ENCODE results near the gene SS18.

SS18 gene

DNA sequence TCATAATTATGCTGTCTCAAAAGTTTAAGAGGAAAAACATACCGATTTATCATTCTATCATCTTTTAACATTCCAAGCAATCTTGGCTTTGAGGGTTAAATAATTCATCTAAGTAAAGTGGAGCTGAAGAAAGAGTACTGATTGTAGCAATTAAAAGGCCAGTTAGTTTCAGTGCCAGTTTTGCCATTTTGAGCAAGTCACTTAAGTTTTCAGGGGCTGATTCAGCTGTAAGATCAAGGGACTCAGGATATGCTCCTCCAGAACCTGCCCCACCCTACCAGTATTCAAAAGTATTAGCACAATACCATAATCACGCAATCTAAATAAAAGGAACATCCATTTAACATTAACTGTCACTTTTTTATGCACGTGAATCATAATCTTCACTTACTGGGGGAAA, 1.9 kb downstream of the SS18 start:
- DNase-seq (ENCODE audit: insufficient read length, low spot score) (no peak), FAIRE-seq (peak; percentile 81)
- TF ChIP-seq, protein P1, sequence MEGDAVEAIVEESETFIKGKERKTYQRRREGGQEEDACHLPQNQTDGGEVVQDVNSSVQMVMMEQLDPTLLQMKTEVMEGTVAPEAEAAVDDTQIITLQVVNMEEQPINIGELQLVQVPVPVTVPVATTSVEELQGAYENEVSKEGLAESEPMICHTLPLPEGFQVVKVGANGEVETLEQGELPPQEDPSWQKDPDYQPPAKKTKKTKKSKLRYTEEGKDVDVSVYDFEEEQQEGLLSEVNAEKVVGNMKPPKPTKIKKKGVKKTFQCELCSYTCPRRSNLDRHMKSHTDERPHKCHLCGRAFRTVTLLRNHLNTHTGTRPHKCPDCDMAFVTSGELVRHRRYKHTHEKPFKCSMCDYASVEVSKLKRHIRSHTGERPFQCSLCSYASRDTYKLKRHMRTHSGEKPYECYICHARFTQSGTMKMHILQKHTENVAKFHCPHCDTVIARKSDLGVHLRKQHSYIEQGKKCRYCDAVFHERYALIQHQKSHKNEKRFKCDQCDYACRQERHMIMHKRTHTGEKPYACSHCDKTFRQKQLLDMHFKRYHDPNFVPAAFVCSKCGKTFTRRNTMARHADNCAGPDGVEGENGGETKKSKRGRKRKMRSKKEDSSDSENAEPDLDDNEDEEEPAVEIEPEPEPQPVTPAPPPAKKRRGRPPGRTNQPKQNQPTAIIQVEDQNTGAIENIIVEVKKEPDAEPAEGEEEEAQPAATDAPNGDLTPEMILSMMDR (IDR thresholded peaks at IDR 0.05; ENCODE audit: insufficient read depth, missing control alignments): no peak

DNA sequence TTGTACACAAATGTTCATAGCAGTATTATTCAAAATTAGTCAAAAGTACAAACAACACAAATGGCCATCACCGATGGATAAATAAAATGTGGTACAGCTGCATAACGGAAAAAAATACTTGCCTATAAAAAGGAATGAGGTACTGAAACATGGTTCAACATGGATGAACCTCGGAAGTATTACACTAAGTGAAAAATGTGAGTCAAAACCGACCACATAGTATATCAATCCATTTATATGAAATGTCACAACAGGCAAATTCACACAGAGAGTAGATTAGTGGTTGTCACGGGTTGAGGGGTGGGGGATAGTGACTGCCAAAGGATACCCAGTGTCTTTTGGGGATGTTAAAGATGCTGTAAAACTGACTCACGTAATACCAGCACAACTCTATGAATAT, 3.5 kb downstream of the SS18 start:
- DNase-seq (ENCODE audit: insufficient read length, low spot score): no peak
- TF ChIP-seq, protein P1 (IDR thresholded peaks at IDR 0.05; ENCODE audit: insufficient read depth, missing control alignments): no peak
- FAIRE-seq: peak; percentile 68

DNA sequence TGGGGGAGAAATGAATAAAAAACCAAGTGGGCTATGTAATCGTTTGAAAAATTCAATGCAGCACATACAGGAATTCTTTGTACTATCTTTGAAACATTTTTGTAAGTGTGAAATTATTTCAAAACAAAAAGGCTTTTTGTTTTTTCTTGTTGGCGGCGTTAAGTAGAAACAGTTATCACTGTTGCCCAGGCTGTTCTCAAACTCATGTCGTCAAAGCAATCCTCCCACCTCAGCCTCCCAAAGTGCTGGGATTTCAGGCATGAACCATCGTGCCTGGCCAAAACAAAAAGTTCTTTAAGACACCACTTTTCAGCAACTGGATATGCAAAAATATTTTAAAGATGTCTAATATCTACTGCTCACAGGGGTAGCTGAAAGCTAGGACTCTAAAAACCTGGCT, 5.4 kb downstream of the SS18 start:
- FAIRE-seq (no peak), DNase-seq (ENCODE audit: insufficient read length, low spot score) (no peak)
- TF ChIP-seq, protein P1 (IDR thresholded peaks at IDR 0.05; ENCODE audit: insufficient read depth, missing control alignments): no peak

DNA sequence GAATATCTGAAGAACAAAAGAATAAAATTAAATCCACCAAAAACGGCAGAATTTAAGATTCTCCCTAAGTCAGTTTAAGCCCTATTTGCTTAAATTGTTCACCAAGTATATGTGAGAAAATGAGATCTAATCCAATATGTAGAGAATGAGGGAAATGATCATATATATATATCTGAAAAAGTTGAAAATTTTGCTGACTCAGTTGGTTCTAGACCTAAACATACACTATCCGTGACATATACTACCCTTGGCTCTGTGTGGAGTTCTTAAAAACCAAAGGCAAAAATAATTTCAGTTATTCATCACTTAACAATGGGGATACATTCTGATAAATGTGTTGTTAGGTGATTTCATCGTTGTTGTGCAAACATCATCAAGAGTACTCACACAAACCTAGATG, 7.3 kb downstream of the SS18 start:
- peak; percentile 58 for FAIRE-seq

DNA sequence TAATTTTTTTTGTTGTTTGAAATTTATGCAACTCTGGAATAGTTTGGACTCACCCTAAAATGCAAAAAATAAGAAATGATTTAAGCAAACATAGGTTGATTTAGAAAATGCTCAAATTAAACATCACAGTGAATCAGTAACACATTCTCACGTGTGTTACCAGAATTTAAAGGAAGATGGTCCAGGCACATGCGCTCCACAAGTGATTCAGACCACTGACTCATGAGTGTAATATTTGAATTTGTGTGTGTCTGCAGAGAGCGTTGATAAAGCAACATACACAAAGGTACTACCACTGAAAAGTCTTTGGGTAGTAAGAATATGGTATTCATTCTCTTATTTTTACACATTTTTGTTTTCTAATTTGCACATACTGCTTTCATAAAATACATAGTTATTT, 7.9 kb downstream of the SS18 start:
- TF ChIP-seq, protein P1 (IDR thresholded peaks at IDR 0.05; ENCODE audit: insufficient read depth, missing control alignments): no peak
- FAIRE-seq (no peak), DNase-seq (ENCODE audit: insufficient read length, low spot score) (no peak)

More for the DNA sequence above, 7.3 kb downstream of the SS18 start:
- TF ChIP-seq, protein P1 (IDR thresholded peaks at IDR 0.05; ENCODE audit: insufficient read depth, missing control alignments): no peak
- DNase-seq (ENCODE audit: insufficient read length, low spot score): no peak

DNA sequence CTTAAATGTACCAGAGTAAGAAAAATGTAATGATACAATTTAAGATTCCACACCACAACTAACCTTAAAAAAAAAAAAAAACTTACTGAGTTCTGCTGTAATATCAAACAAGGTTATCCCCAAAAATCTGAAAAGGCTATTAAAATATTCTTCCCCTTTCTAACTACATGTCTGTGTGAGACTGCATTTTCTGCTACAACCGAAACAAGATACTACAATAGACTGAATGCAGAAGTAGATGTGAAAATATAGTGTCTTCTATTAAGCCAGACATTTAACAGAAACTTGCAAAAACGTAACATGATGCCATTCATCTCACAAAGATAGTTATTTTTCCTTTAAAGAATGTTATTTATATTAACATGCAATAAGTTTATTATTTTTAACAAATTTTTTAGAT, 16.2 kb downstream of the SS18 start:
- TF ChIP-seq, protein P1 (IDR thresholded peaks at IDR 0.05; ENCODE audit: insufficient read depth, missing control alignments): no peak
- FAIRE-seq (no peak), DNase-seq (ENCODE audit: insufficient read length, low spot score) (no peak)

DNA sequence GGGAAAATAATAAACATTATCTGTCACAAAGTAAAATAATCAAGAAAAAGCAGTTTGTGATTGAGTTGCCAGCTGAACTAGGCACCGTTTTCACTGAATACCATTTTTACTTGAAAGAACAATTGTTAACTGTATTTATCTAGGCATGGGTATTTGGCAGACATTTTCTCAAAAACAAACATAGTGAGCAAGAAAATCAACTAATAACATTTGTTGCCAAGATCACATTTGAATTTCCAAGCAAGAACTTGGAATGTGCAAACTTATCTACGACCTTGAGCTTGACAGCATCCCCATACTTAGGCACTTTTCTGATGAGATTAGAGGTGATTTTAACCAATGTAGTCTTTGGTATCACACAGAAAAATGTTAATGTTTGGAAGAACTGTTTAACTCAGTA, 16.7 kb downstream of the SS18 start:
- DNase-seq (ENCODE audit: insufficient read length, low spot score) (no peak), FAIRE-seq (peak; percentile 93)
- TF ChIP-seq, protein P1 (IDR thresholded peaks at IDR 0.05; ENCODE audit: insufficient read depth, missing control alignments): no peak

Measured in D721Med (cell line).